Epithelial cell of esophagus (primary cell): ENCODE measurements around the gene PLA2G4E.

ENCODE experiments used
- DNase-seq: peaks from one replicate; pipeline ENCODE4 v3.0.0; 2010; ENCODE audit warnings: low read depth
- H3K4me3 ChIP-seq: 2 replicates; pipeline ENCODE4 v1.5.1; 2011; ENCODE audit warnings: mild to moderate bottlenecking, low read length, control low read depth
- TF ChIP-seq, protein P1 (sequence below): IDR thresholded peaks from 2 replicates; pipeline ENCODE4 v1.5.1; 2011; ENCODE audit warnings: low read depth, mild to moderate bottlenecking, low read length, control low read depth, inconsistent platforms; ENCODE audit not compliant: insufficient read depth; ENCODE audit errors: missing control alignments

PLA2G4E gene

GRCh38 chr15:42020713-42021273, at the start of gene PLA2G4E:
TSS of gene PLA2G4E (minus strand) at chr15:42021042. CDS start at chr15:42021030, 12 bp downstream.
- peak; percentile 77 for DNase-seq
- peak within 1 kb of the TSS; percentile 21 for H3K4me3 ChIP-seq
- TF ChIP-seq, protein P1, sequence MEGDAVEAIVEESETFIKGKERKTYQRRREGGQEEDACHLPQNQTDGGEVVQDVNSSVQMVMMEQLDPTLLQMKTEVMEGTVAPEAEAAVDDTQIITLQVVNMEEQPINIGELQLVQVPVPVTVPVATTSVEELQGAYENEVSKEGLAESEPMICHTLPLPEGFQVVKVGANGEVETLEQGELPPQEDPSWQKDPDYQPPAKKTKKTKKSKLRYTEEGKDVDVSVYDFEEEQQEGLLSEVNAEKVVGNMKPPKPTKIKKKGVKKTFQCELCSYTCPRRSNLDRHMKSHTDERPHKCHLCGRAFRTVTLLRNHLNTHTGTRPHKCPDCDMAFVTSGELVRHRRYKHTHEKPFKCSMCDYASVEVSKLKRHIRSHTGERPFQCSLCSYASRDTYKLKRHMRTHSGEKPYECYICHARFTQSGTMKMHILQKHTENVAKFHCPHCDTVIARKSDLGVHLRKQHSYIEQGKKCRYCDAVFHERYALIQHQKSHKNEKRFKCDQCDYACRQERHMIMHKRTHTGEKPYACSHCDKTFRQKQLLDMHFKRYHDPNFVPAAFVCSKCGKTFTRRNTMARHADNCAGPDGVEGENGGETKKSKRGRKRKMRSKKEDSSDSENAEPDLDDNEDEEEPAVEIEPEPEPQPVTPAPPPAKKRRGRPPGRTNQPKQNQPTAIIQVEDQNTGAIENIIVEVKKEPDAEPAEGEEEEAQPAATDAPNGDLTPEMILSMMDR = no peak

GRCh38 chr15:42070279-42070975, 49.6 kb upstream of the PLA2G4E start:
- no peak overlapping the region for H3K4me3 ChIP-seq
- TF ChIP-seq, protein P1 = no peak
- no peak for DNase-seq

DNA sequence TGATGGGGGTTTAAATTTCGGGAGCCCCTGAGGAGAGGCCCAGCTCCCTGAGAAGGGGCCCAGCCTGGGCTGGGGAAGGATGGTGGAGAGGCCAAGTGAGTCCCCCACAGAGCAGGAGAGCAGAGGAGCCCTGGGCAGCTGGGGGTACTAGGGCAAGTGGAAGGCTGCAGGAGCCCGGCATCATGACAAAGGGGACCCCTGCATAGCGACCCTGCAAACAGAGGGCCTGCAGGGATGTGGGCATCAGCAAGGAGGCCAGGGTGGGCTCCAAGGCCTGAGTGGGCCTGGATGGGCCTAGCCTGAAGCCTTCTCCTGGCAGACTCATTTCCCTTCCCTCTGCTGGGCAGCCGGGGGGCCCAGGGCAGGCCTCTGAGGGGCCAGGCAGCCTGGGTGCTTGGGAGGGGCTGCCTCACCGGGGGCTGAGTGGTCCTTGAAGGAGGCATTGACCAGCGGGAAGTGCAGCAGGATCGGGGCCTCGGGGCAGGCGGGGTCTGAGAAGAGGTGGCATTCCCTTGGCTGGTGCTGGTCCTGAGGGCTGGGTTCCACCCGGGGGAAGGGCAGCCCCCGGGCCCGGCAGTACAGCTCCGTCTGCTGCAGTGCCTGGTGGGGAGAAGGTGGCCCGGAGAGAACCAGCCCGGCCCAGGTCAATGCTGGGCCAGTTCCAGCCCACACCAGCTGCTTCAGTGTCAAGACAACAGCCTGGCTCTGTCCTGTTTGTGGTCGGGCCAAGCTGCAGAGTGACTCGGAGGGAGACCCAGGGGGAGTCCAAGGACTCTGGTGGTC, 48.8 kb upstream of the PLA2G4E start:
- TF ChIP-seq, protein P1 = no peak
- no peak overlapping the region for H3K4me3 ChIP-seq
- DNase-seq = no peak

DNA sequence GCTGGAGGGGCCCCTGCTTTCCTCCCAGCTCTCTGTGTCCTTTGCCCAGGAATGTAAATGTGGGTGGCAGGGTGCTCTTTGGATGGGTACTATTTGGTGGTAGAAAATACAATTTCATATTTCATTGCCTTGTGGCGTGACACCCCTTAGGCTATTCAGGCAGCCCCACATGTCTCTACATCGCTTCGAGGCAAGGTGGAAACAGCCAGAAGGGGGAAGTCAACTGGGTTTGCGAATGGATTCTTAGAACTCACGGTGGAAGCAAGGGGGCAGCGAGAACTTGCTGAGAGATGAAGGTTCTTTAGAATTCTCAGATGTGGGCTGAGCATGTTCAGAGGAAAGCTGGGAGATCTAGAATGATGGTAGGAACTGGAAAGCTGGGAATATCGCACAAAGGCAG, 48.2 kb upstream of the PLA2G4E start:
- TF ChIP-seq, protein P1 = no peak
- no peak overlapping the region for H3K4me3 ChIP-seq
- no peak for DNase-seq

DNA sequence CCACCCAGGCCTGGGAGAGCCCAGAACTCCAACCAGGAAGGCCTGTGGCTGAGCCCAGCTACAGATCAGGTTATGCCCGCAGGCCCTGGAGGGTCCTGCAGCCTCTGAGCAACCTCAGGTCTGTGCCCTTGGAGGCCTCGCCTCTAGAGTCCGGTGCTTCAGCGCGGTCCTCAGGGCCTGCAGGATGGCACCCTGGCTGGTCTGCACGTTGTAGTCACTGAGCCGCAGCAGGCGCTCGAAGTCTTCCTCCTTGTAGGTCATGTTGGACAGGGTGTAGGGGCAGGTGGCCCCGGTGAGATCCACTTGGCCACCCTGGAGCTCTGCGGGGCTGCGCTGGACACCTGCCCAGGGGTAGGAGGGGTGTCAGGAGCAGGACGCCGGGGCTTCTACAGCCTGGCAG, 47.8 kb upstream of the PLA2G4E start:
- TF ChIP-seq, protein P1 = no peak
- DNase-seq = no peak

GRCh38 chr15:42066764-42067415, 46.0 kb upstream of the PLA2G4E start:
- TF ChIP-seq, protein P1 = no peak
- no peak for DNase-seq
- H3K4me3 ChIP-seq = no peak overlapping the region

More for the DNA sequence above, 47.8 kb upstream of the PLA2G4E start:
- no peak overlapping the region for H3K4me3 ChIP-seq
